GM23248 (cell line): Measurements from ENCODE around the gene PLCB3.

ENCODE experiments used
- EZH2 ChIP-seq: fragments of 200-600 bp; sonication (generic); IDR thresholded peaks from 2 replicates; pipeline ENCODE4 v1.6.1; 2018; ENCODE audit warnings: antibody characterized with exemption, mild to moderate bottlenecking; ENCODE audit not compliant: insufficient read depth, poor library complexity, severe bottlenecking
- EZH2phosphoT487 ChIP-seq: fragments of 200-600 bp; sonication (generic); IDR thresholded peaks from 2 replicates; pipeline ENCODE4 v1.6.1; 2018; ENCODE audit warnings: antibody characterized with exemption, moderate library complexity, mild to moderate bottlenecking, low read depth; ENCODE audit not compliant: insufficient read depth

DNA sequence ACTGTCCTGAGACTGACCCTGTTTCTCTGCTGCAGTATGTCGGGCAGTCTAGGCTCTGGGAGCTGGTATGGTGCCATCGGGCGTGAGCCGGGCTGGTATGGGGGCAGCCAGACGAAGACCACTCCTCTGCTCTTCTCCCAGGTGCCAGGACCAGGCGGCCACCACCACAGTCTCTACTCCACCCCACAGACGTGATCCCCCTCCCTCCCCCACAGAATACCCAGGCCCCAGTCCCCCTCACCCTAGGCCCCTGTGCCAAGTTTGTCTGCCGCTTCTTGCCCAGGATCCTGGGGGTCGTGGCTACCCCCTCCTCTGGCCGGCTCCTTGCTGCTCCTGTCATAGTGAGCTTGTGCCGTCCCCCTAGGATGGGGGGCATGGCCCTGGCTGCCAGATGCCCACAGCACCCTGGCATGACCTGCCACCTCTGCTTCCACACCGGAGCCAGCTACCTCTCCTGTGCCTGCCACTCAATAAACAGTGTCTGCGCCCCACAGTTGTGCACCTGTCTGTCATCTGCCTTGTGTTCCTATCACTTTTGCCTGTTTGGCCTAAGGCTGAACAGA is 37.8 kb downstream of the PLCB3 start:
- TF ChIP-seq EZH2phosphoT487 (no peak), EZH2 (no peak)
